OCI-LY3 (cell line): Measurements from ENCODE around the gene EFNA4.

ENCODE experiments used
- H2AFZ ChIP-seq: fragments of 200-600, 300-600 bp; shearing (Covaris generic); 2 replicates; pipeline ENCODE4 v1.6.0; 2014; ENCODE audit warnings: antibody characterized with exemption, low read depth, low read length
- H3K27ac ChIP-seq: fragments of 200-600, 300-600 bp; sonication (generic); 2 replicates; pipeline ENCODE4 v1.5.1; 2014; ENCODE audit warnings: mild to moderate bottlenecking, low read length, moderate library complexity, mixed read lengths
- H3K27me3 ChIP-seq: fragments of 200-600, 300-600 bp; sonication (generic); 2 replicates; pipeline ENCODE4 v1.6.1; 2014; ENCODE audit warnings: low read depth, low read length, mixed read lengths
- H3K36me3 ChIP-seq: fragments of 200-600, 300-600 bp; sonication (generic); replicated peaks from 2 replicates; pipeline ENCODE3; 2014; ENCODE audit warnings: low read depth, low read length, mixed read lengths
- H3K4me1 ChIP-seq: fragments of 300-600, 200-600 bp; sonication (generic); 2 replicates; pipeline ENCODE4 v1.6.1; 2014; ENCODE audit warnings: low read length, mixed read lengths
- H3K4me2 ChIP-seq: fragments of 200-600, 300-600 bp; sonication (generic); 2 replicates; pipeline ENCODE4 v1.6.1; 2014; ENCODE audit warnings: low read length, mixed read lengths
- H3K4me3 ChIP-seq: fragments of 300-600, 200-600 bp; sonication (generic); 2 replicates; pipeline ENCODE4 v1.5.1; 2014; ENCODE audit warnings: antibody characterized with exemption, mild to moderate bottlenecking, low read length, moderate library complexity
- H3K79me2 ChIP-seq: fragments of 300-600, 200-600 bp; shearing (Covaris generic); 2 replicates; pipeline ENCODE4 v1.6.1; 2014; ENCODE audit warnings: mild to moderate bottlenecking, low read length, mixed read lengths
- H3K9ac ChIP-seq: fragments of 300-600, 200-600 bp; shearing (Covaris generic); 2 replicates; pipeline ENCODE4 v1.6.0; 2014; ENCODE audit warnings: mild to moderate bottlenecking, low read length, moderate library complexity
- H3K9me3 ChIP-seq: fragments of 200-600, 300-600 bp; shearing (Covaris generic); 2 replicates; pipeline ENCODE4 v1.6.1; 2014; ENCODE audit warnings: low read length, mixed read lengths; ENCODE audit not compliant: insufficient read depth
- H4K20me1 ChIP-seq: fragments of 200-600, 300-600 bp; sonication (generic); 2 replicates; pipeline ENCODE4 v1.6.1; 2016; ENCODE audit warnings: low read length, mixed read lengths; ENCODE audit not compliant: insufficient read depth
- CTCF ChIP-seq: fragments of 200-600, 300-600 bp; sonication (generic); IDR thresholded peaks from 2 replicates; pipeline ENCODE4 v1.5.1; 2014; ENCODE audit warnings: antibody characterized with exemption, low read length, low read depth
- EZH2phosphoT487 ChIP-seq: fragments of 200-600 bp; shearing (Covaris generic); IDR thresholded peaks from 2 replicates; pipeline ENCODE4 v1.6.1; 2018; ENCODE audit warnings: antibody characterized with exemption, mixed run types, low read depth

Gene EFNA4

GRCh38 chr1:155062702-155063411, 683 bp upstream of the EFNA4 start:
- peak overlapping the region; percentile 91 for H3K4me2 ChIP-seq
- H2AFZ ChIP-seq, result peak overlapping the region; percentile 18; the same call in 1 of the 2 replicates
- H3K79me2 ChIP-seq, result peaks cover 13% of the 10 kb centered on the region
- H3K4me3 ChIP-seq, result peak overlapping the region; percentile 83
- H3K27ac ChIP-seq, result no peak overlapping the region
- H3K4me1 ChIP-seq, result peaks cover 26% of the 10 kb centered on the region
- no peaks in the 10 kb centered on the region for H3K9me3 ChIP-seq
- peak overlapping the region; percentile 85; the same call in 1 of the 2 replicates for H3K9ac ChIP-seq
- H3K36me3 ChIP-seq, result peaks cover 13% of the 10 kb centered on the region
- TF ChIP-seq EZH2phosphoT487 (no peak), CTCF (peak; percentile 56)
- peaks cover 10% of the 10 kb centered on the region; the same call in 1 of the 2 replicates for H4K20me1 ChIP-seq
- H3K27me3 ChIP-seq, result no peaks in the 10 kb centered on the region

GRCh38 chr1:155064111-155064831, 731 bp downstream of the EFNA4 start:
- Histone ChIP-seq H3K9ac (peak overlapping the region; percentile 85), H4K20me1 (peaks cover 10% of the 10 kb centered on the region; the same call in 1 of the 2 replicates), H3K4me1 (peaks cover 26% of the 10 kb centered on the region), H3K27ac (peak overlapping the region; percentile 71), H3K36me3 (peaks cover 22% of the 10 kb centered on the region), H2AFZ (0 out of 2 replicates have a peak overlapping the region, but pooled peaks have one; percentile 22), H3K4me2 (peak overlapping the region; percentile 91), H3K27me3 (no peaks in the 10 kb centered on the region), H3K79me2 (peaks cover 13% of the 10 kb centered on the region), H3K9me3 (no peaks in the 10 kb centered on the region), H3K4me3 (peak overlapping the region; percentile 83)
- TF ChIP-seq EZH2phosphoT487, result no peak
- TF ChIP-seq CTCF, result no peak

GRCh38 chr1:155064832-155065429, 1.4 kb downstream of the EFNA4 start:
- Histone ChIP-seq H3K4me2 (peak overlapping the region; percentile 91), H3K27ac (no peak overlapping the region), H3K4me3 (peak overlapping the region; percentile 83), H3K9me3 (no peaks in the 10 kb centered on the region), H3K36me3 (peaks cover 28% of the 10 kb centered on the region), H3K9ac (peak overlapping the region; percentile 85; the same call in 1 of the 2 replicates), H3K79me2 (peaks cover 13% of the 10 kb centered on the region), H2AFZ (no peak overlapping the region), H3K27me3 (no peaks in the 10 kb centered on the region), H3K4me1 (peaks cover 26% of the 10 kb centered on the region), H4K20me1 (peaks cover 10% of the 10 kb centered on the region; the same call in 1 of the 2 replicates)
- TF ChIP-seq CTCF, result no peak
- TF ChIP-seq EZH2phosphoT487, result no peak

- Histone ChIP-seq H3K4me2 (no peak overlapping the region), H3K27ac (no peak overlapping the region), H3K4me1 (peaks cover 30% of the 10 kb centered on the region), H2AFZ (no peak overlapping the region), H3K9me3 (no peaks in the 10 kb centered on the region), H3K36me3 (peaks cover 33% of the 10 kb centered on the region), H3K4me3 (no peak overlapping the region), H3K9ac (no peak overlapping the region), H4K20me1 (peaks cover 10% of the 10 kb centered on the region; the same call in 1 of the 2 replicates), H3K27me3 (no peaks in the 10 kb centered on the region), H3K79me2 (peaks cover 13% of the 10 kb centered on the region)
- TF ChIP-seq EZH2phosphoT487, result no peak
- no peak for TF ChIP-seq CTCF
Measured at GRCh38 chr1:155066777-155067176, 3.2 kb downstream of the EFNA4 start.
